ENCODE measurements around the gene DCLK2. TPM values are rescaled to one million over a fixed set of nuclear protein-coding genes. Genes with fewer than 3 reads are reported as not detected.

DCLK2 gene
- total RNA-seq, 1 experiment from 2014 or later, result 1.2 TPM

DNA sequence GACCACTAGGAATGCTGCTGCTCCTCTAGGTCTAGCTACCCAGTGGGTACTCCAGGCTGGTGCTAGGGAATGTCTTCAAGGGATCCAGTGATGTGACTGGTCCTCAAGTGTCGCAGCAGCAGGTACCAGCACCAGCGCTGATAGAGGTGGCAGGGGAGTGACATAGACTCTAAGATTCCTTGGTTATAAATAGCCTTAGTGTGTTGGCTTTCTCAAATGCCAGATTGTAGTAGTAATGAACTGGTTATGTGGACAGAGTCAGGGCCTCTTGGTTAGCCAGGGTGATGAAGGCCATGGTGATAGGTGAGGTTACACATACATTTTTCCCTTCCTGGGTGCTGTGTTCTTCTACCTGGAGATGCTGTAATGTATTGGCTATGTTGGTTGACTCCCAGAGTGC, 38.3 kb downstream of the DCLK2 start:
- POLR2A ChIA-PET (ENCODE audit: unreplicated experiment), result no interaction called here
- Histone ChIP-seq H3K4me2 (ENCODE audit: low read length) (no peak overlapping the region), H4K20me1 (ENCODE audit: low read length) (no peaks in the 10 kb centered on the region), H2AFZ (ENCODE audit: low read length) (no peak overlapping the region), H3K36me3 (ENCODE audit: low read depth, low read length) (no peaks in the 10 kb centered on the region), H3K79me2 (ENCODE audit: low read length) (no peaks in the 10 kb centered on the region), H3K27ac (ENCODE audit: low read length) (no peak overlapping the region), H3K9me3 (ENCODE audit: low read length) (no peaks in the 10 kb centered on the region), H3K9me2 (replicated peaks; ENCODE audit: low read length) (no peaks in the 10 kb centered on the region), H3K4me3 (ENCODE audit: low read length) (no peak overlapping the region), H3K27me3 (ENCODE audit: low read length) (no peaks in the 10 kb centered on the region), H3K4me1 (ENCODE audit: insufficient read depth, low read length) (peaks cover 17% of the 10 kb centered on the region), H3F3A (ENCODE audit: low read length, unreplicated experiment) (no peaks in the 10 kb centered on the region), H3K9ac (ENCODE audit: low read length) (no peak overlapping the region)
- intact Hi-C loops (cut with micrococcal nuclease), result no loop called here
- TF ChIP-seq EZH2phosphoT487 (IDR thresholded peaks at IDR 0.05; ENCODE audit: borderline replicate concordance, low read length), result no peak
- TF ChIP-seq EZH2 (IDR thresholded peaks at IDR 0.05; ENCODE audit: low read length, unreplicated experiment), result no peak
- no peak for TF ChIP-seq CTCF (conservative IDR thresholded peaks at IDR 0.05; ENCODE audit: low read depth, low read length)
- CTCF ChIA-PET, result no interaction called here
- DNase-seq (no peak), ATAC-seq (no peak)
- BruUV-seq (replicated peaks), result no TSS peak

GRCh38 chr4:150117094-150117493, 38.8 kb downstream of the DCLK2 start:
- CTCF ChIA-PET, result no interaction called here

More at GRCh38 chr4:150117094-150117493, 38.8 kb downstream of the DCLK2 start:
- ATAC-seq (no peak), DNase-seq (no peak)
- no peak for TF ChIP-seq EZH2phosphoT487 (IDR thresholded peaks at IDR 0.05; ENCODE audit: borderline replicate concordance, low read length)
- no peak for TF ChIP-seq EZH2 (IDR thresholded peaks at IDR 0.05; ENCODE audit: low read length, unreplicated experiment)
- TF ChIP-seq CTCF (conservative IDR thresholded peaks at IDR 0.05; ENCODE audit: low read depth, low read length), result no peak
- no peak overlapping the region for H3K4me2 ChIP-seq (ENCODE audit: low read length)
- no peaks in the 10 kb centered on the region; the same call in 1 of the 2 replicates for H3K36me3 ChIP-seq (ENCODE audit: low read depth, low read length)
- no peaks in the 10 kb centered on the region for H4K20me1 ChIP-seq (ENCODE audit: low read length)
- intact Hi-C loops (cut with micrococcal nuclease), result no loop called here
- H3K27ac ChIP-seq (ENCODE audit: low read length), result no peak overlapping the region
- no peaks in the 10 kb centered on the region for H3K27me3 ChIP-seq (ENCODE audit: low read length)
- H3F3A ChIP-seq (ENCODE audit: low read length, unreplicated experiment), result no peaks in the 10 kb centered on the region
- H3K9ac ChIP-seq (ENCODE audit: low read length), result no peak overlapping the region
- no TSS peak for BruUV-seq (replicated peaks)
- no peak overlapping the region for H3K4me3 ChIP-seq (ENCODE audit: low read length)
- no peak overlapping the region for H2AFZ ChIP-seq (ENCODE audit: low read length)
- no peaks in the 10 kb centered on the region for H3K9me2 ChIP-seq (replicated peaks; ENCODE audit: low read length)
- no peaks in the 10 kb centered on the region for H3K9me3 ChIP-seq (ENCODE audit: low read length)
- no peaks in the 10 kb centered on the region for H3K79me2 ChIP-seq (ENCODE audit: low read length)
- peaks cover 17% of the 10 kb centered on the region for H3K4me1 ChIP-seq (ENCODE audit: insufficient read depth, low read length)
- POLR2A ChIA-PET (ENCODE audit: unreplicated experiment), result no interaction called here
